Pancreas (tissue), 10 donors: ENCODE measurements around the gene LRRC47. TPM values are rescaled to one million over a fixed set of nuclear protein-coding genes. Genes with fewer than 3 reads are reported as not detected.

Source experiments
- ATAC-seq, 4 donors: fragments of 200-7000 bp; cut with Tn5 transposase; one replicate each; pipeline versions ENCODE4 v1.8.0 to v1.9.1; 2020; ENCODE audit warnings: mild to moderate bottlenecking in 4 of 4, moderate library complexity in 4 of 4
- DNase-seq, 6 donors: peaks; one replicate each; pipeline ENCODE4 v3.0.0-alpha.2; 2020
- FAIRE-seq: peaks from 2 replicates; lab custom pipeline; 2012; peaks lifted over from hg19 to GRCh38; lab: Jason Lieb, UNC
- H3K27ac ChIP-seq, 4 donors: fragments of 200-600 bp; sonication (generic); 1 replicate in 3 of 4; 2 replicates in 1 of 4; pipeline versions ENCODE4 v1.5.0 to v1.8.0; 2020
- H3K27me3 ChIP-seq, 4 donors: fragments of 200-600 bp; one replicate each; pipeline ENCODE4 v1.8.0; 2021
- H3K36me3 ChIP-seq, 3 donors: fragments of 200-600 bp; sonication (generic) in 1 of 3; one replicate each; pipeline versions ENCODE4 v1.5.0 to v1.8.0; 2020 to 2021
- H3K4me1 ChIP-seq, 3 donors: fragments of 200-600 bp; one replicate each; pipeline ENCODE4 v1.8.0; 2021
- H3K4me3 ChIP-seq, 4 donors: fragments of 200-600 bp; sonication (generic) in 2 of 4; one replicate each; pipeline versions ENCODE4 v1.5.0 to v1.8.0; 2020 to 2021
- H3K9me3 ChIP-seq, 4 donors: fragments of 200-600 bp; one replicate each; pipeline ENCODE4 v1.8.0; 2021
- CTCF ChIP-seq, 4 donors: fragments of 200-600 bp; sonication (generic) in 3 of 4; IDR thresholded peaks; one replicate each; pipeline versions ENCODE4 v1.5.0 to v1.8.0; 2021; ENCODE audit warnings: antibody characterized with exemption in 4 of 4
- WGBS, 2 donors: extraction: QIAGEN DNeasy Blood & Tissue Kit; methylation state at CpG; one replicate each; pipeline ENCODE4 v1.1.7; 2013; 5-methylcytosine and 5-hydroxymethylcytosine counted together
- intact Hi-C, 3 donors: fragments of 100-400 bp; cut with DNase I; formaldehyde crosslinking; loops; one replicate each; pipeline versions ENCODE4 v1.11.1 to v1.14.2; 2022
- polyA plus RNA-seq, 2 donors: library from polyadenylated mRNA; stranded (reverse); fragments of 200-250 nt; gene quantifications; one replicate each; pipeline ENCODE4 v1.2.3, GENCODE V29; 2013
- total RNA-seq, 6 donors: library from RNA; stranded (reverse); fragmentation: NEBNext Ultra II Directional in 4 of 6; extraction: Animal tissue kit (Norgen Biotek cat#: 25700) in 4 of 6; gene quantifications; one replicate each; pipeline versions ENCODE4 v1.2.1 to v1.2.4, GENCODE V29; 2021 to 2023
- donor health status: healthy with polysubstance abuse.
- donor health status: DM: no; HTN: no; CAD: no; lungs with moderate emphysema.
- donor health status: DM: no; HTN: no; CAD: no.
- donor health status: control.
- donor health status: control.
- donor health status: Bipolar disorder and iron deficiency.
- donor health status: DM: yes; HTN: yes; CAD: no.
- donor health status: DM: no; HTN: no; CAD: no.
- donor health status: DM: no; HTN: no; CAD: no.
- donor health status: DM: yes; HTN: yes; CAD: no.

Gene LRRC47
- total and polyA plus RNA-seq, 8 donors, result 15.7 to 34.3 (median 25.7) TPM

DNA sequence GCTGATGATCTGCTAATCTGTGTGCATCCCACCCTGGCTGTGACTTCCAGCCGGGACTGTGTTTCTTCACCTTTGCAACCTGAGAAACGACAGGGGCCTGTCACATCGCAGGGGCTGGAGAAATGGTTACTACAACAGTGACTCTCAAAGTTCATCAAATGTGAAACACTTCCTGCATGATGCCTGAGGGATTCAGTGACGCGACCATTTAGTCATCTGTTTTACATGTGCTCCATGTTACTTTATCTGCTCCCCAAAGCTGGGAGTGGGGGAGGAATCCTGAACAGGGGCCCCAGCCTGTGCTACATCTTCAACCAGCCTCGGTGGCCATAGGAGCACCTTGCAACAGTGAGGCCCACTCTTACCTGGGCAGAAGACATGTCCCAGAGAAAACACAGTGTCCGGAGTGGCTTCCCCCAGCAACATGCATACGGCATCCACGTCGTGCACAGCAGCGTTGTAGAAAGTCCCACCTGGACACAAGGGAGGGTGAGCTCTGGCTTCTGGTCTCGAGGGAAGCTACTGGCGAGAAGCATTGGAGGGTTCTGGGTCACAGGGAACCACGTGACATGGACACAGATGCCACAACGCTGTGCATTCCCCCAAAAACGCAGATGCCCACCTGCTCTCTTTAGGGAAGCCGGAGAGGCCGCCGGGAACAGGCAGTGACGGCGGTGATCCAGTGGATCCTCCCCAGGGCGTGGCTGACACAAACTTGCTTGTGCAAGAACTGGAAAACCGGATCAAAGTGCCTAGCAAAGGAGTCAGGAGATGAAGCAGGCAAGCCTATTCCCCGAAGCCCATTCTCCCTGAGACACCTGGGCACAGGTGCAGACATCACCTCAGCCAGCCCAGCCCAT, 53.6 kb downstream of the LRRC47 start:
- ATAC-seq, result no peak
- Histone ChIP-seq H3K27me3 (no peaks in the 10 kb centered on the region), H3K4me3 (no peak overlapping the region), H3K27ac (no peak overlapping the region), H3K36me3 (peaks cover 0 to 15% (median 6%) of the 10 kb centered on the region in 3 donors), H3K4me1 (peaks cover 0 to 3% (median 0%) of the 10 kb centered on the region in 3 donors), H3K9me3 (no peaks in the 10 kb centered on the region)
- WGBS, 2 donors, result 83 to 87% methylated on average over 24 of the region's 24 CpGs
- intact Hi-C loops, result no loop called here
- TF ChIP-seq CTCF (IDR thresholded peaks at IDR 0.05), result no peak
- peak in 2 of 6 donors; percentile 12 to 41 for DNase-seq
- no peak for FAIRE-seq

DNA sequence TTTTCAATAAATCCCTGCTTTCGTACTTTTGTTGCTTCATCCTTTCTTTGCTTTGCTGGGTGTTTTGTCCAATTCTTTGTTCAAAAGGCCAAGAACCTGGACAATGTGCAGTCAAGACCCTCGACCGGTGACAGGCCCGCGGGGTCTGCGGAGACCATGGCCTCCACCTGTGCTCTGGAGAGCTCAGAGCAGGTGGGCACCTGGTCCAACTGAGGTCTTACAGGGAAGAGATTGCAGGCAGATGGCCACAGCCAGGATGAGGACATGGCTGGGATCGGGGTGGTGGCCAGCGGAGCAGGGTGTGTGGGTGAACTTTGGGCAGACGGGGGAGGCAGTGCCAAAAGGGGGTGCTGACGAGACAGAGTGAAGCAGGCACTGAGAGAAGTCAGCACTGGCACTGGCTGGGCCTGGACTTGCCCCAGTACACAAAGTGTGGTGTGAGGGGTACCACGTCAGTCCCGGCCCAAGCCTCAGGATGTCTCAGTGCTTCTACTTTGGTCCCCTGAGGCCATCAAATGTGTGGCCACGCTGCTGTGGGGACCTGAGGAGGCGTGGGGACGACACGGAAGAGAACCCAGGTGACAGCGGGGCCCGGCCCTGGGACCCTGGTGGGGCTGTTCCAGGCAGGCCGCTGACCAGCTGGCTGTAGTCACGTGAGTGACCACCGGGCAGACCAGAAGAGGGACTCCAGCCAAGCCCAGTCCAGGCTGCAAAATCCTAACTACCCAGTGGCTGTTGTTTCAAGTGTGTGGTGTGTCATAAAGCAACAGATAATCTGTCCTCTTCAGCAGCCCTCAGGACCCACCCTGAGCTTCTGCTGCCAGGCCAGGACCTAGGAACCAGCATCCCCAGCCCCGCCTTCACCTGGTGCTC, 54.5 kb downstream of the LRRC47 start:
- Histone ChIP-seq H3K9me3 (no peaks in the 10 kb centered on the region), H3K4me1 (no peaks in the 10 kb centered on the region), H3K4me3 (no peak overlapping the region), H3K27ac (no peak overlapping the region), H3K27me3 (no peaks in the 10 kb centered on the region), H3K36me3 (peaks cover 0 to 16% (median 6%) of the 10 kb centered on the region in 3 donors)
- DNase-seq (peak in 3 of 6 donors; percentile 11 to 47 (median 45)), ATAC-seq (no peak), FAIRE-seq (no peak)
- TF ChIP-seq CTCF (IDR thresholded peaks at IDR 0.05), result no peak
- WGBS, 2 donors, result 90 to 95% methylated on average over 22 of the region's 22 CpGs
- intact Hi-C loops, result no loop called here

- Histone ChIP-seq H3K9me3 (no peaks in the 10 kb centered on the region), H3K27me3 (no peaks in the 10 kb centered on the region), H3K36me3 (peaks cover 0 to 16% (median 6%) of the 10 kb centered on the region in 3 donors), H3K4me3 (no peak overlapping the region), H3K4me1 (no peaks in the 10 kb centered on the region), H3K27ac (no peak overlapping the region)
- TF ChIP-seq CTCF (IDR thresholded peaks at IDR 0.05), result no peak
- peak in 3 of 6 donors; percentile 15 to 59 (median 49) for DNase-seq
- 96% methylated on average over 13 of the region's 13 CpGs for WGBS, 2 donors
- ATAC-seq, result no peak
- no peak for FAIRE-seq
- intact Hi-C loops, result no loop called here
Measured at GRCh38 chr1:3740752-3741151, 55.5 kb downstream of the LRRC47 start.

- TF ChIP-seq CTCF (IDR thresholded peaks at IDR 0.05), result no peak
- intact Hi-C loops, result no loop called here
- DNase-seq (peak in 1 of 6 donors; percentile 32), FAIRE-seq (no peak), ATAC-seq (no peak)
- Histone ChIP-seq H3K4me1 (no peaks in the 10 kb centered on the region), H3K4me3 (no peak overlapping the region), H3K9me3 (no peaks in the 10 kb centered on the region), H3K36me3 (peaks cover 0 to 16% (median 6%) of the 10 kb centered on the region in 3 donors), H3K27ac (no peak overlapping the region), H3K27me3 (no peaks in the 10 kb centered on the region)
- WGBS, 2 donors, result 88 to 89% methylated on average over 9 of the region's 9 CpGs
Measured at GRCh38 chr1:3740042-3740441, 56.3 kb downstream of the LRRC47 start.
